ENCODE results near the gene TNPO2. TPM values are rescaled to one million over a fixed set of nuclear protein-coding genes. Genes with fewer than 3 reads are reported as not detected.
A peak's percentile ranks its signal among the peaks of the same experiment; 100 is the strongest.

The TNPO2 gene
- total RNA-seq, 1 experiment from 2014 or later, result 89.5 TPM

DNA sequence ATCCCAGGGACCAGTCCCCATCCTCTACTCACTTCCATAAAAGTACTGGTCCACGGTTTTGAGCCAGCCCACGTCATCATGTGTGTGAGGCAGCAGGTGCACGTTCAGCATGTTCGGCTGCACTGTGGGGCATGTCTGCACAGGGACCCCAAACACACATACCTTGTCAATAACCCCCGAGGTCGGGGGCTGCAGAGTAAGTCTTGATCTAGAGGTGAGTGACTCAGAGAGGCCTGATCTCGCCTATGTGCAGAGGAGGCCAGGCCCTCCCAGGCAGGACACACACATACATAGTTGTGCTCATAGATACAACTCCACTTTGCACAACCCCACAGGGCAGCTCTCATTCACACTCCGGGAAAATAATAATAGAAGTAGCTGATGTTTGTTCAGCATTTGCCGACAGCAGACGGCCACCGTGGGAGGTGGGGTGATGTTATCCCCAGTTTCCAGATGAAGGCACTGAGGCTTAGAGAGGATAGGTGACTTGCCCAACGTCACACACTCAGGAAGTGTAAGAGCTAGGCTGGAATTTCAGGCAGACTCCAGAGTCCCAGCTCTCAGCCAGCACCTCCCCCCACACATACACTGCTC, 58.0 kb downstream of the TNPO2 start:
- H3K9me3 Mint-ChIP-seq (ENCODE audit: unreplicated experiment), result no peaks in the 10 kb centered on the region
- peak overlapping the region; percentile 89 for H3K27ac Mint-ChIP-seq (ENCODE audit: low read depth, unreplicated experiment)
- TF ChIP-seq CTCF (IDR thresholded peaks at IDR 0.05; ENCODE audit: unreplicated experiment), result no peak
- BruUV-seq (replicated peaks), result no TSS peak
- peaks cover 7% of the 10 kb centered on the region for H3K4me1 Mint-ChIP-seq (ENCODE audit: insufficient read depth, unreplicated experiment)
- H3K36me3 Mint-ChIP-seq (ENCODE audit: insufficient read depth, unreplicated experiment), result peaks cover 53% of the 10 kb centered on the region
- H3K4me3 Mint-ChIP-seq (ENCODE audit: unreplicated experiment), result peak overlapping the region; percentile 92
- ChIA-PET CTCF (interaction anchor here (0.6 to 1.3 kb wide), 3 partner anchors 11 to 1798 kb away, joined by 3 to 4 read pairs (median 3); no protein-coding TSS in a partner anchor), POLR2A (interaction anchor here (0.6 to 2.4 kb wide), 10 partner anchors 11 to 1579 kb away, joined by 3 to 23 read pairs (median 4); partner anchors contain the start of genes DHPS, ZNF136, ZNF490 and ZNF709)
- DNase-seq (ENCODE audit: unreplicated experiment), result no peak
- intact Hi-C loops (cut with micrococcal nuclease), result loop anchor here (10.0 kb wide), 1 partner anchor 501 kb away; the partner anchor contains the start of gene ZNF136
- H3K27me3 Mint-ChIP-seq (ENCODE audit: insufficient read depth, unreplicated experiment), result no peaks in the 10 kb centered on the region

DNA sequence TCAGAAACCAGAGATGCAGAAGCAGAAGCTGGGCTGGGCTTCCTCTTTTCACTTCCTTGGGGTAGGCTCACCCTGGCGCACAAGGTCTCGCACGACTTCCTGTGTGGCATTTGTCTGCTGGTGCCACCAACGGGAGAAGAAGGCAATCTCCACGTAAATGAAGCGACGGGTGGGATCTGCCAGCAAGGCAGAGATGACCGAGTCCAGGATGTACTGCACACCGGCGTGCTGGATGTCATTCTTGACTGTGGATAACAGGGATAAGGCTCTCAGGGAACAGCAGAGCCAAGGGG, 58.5 kb downstream of the TNPO2 start:
- BruUV-seq (replicated peaks), result no TSS peak
- H3K27ac Mint-ChIP-seq (ENCODE audit: low read depth, unreplicated experiment), result no peak overlapping the region
- POLR2A ChIA-PET, result interaction anchor here (1.0 to 2.4 kb wide), 3 partner anchors 16 to 181 kb away, joined by 3 to 23 read pairs (median 17); partner anchors contain the start of genes DHPS, ZNF490, ZNF709 and ZNF791
- peaks cover 7% of the 10 kb centered on the region for H3K4me1 Mint-ChIP-seq (ENCODE audit: insufficient read depth, unreplicated experiment)
- CTCF ChIA-PET, result interaction anchor here (0.7 kb wide), 1 partner anchor 742 kb away, joined by 3 read pairs; no protein-coding TSS in a partner anchor
- H3K27me3 Mint-ChIP-seq (ENCODE audit: insufficient read depth, unreplicated experiment), result no peaks in the 10 kb centered on the region
- no peak for DNase-seq (ENCODE audit: unreplicated experiment)
- no peak overlapping the region for H3K4me3 Mint-ChIP-seq (ENCODE audit: unreplicated experiment)
- no peaks in the 10 kb centered on the region for H3K9me3 Mint-ChIP-seq (ENCODE audit: unreplicated experiment)
- intact Hi-C loops (cut with micrococcal nuclease), result loop anchor here (10.0 kb wide), 1 partner anchor 500 kb away; the partner anchor contains the start of gene ZNF136
- peaks cover 56% of the 10 kb centered on the region for H3K36me3 Mint-ChIP-seq (ENCODE audit: insufficient read depth, unreplicated experiment)
- TF ChIP-seq CTCF (IDR thresholded peaks at IDR 0.05; ENCODE audit: unreplicated experiment), result no peak

GRCh38 chr19:12664406-12665280, 59.1 kb downstream of the TNPO2 start:
- DNase-seq (ENCODE audit: unreplicated experiment), result no peak
- peaks cover 7% of the 10 kb centered on the region for H3K4me1 Mint-ChIP-seq (ENCODE audit: insufficient read depth, unreplicated experiment)
- TF ChIP-seq CTCF (IDR thresholded peaks at IDR 0.05; ENCODE audit: unreplicated experiment), result no peak
- H3K27me3 Mint-ChIP-seq (ENCODE audit: insufficient read depth, unreplicated experiment), result no peaks in the 10 kb centered on the region
- CTCF ChIA-PET, result interaction anchor here (0.7 kb wide), 1 partner anchor 741 kb away, joined by 3 read pairs; no protein-coding TSS in a partner anchor
- no TSS peak for BruUV-seq (replicated peaks)
- POLR2A ChIA-PET, result interaction anchor here (2.4 kb wide), 1 partner anchor 17 kb away, joined by 17 read pairs; the partner anchor contains the start of gene DHPS
- no peaks in the 10 kb centered on the region for H3K9me3 Mint-ChIP-seq (ENCODE audit: unreplicated experiment)
- intact Hi-C loops (cut with micrococcal nuclease), result loop anchor here (10.0 kb wide), 1 partner anchor 500 kb away; the partner anchor contains the start of gene ZNF136
- peaks cover 57% of the 10 kb centered on the region for H3K36me3 Mint-ChIP-seq (ENCODE audit: insufficient read depth, unreplicated experiment)
- H3K4me3 Mint-ChIP-seq (ENCODE audit: unreplicated experiment), result no peak overlapping the region
- H3K27ac Mint-ChIP-seq (ENCODE audit: low read depth, unreplicated experiment), result no peak overlapping the region

DNA sequence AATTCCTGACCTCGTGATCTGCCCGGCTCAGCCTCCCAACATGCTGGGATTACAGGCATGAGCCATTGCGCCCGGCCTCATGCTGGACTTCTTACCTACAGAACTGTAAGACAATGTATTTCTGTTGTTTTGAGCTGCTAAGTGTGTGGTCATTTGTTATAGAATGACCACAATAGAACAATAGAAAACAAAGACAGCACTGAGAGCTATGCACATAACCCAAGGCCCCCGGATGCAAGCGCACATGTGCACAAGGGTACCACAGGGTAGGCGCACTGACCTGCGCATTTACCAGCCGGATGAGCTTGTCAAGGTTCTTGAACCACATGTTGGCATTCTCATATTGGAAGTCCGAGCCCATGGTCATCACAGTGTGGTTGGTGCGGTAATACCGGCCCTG, 62.8 kb downstream of the TNPO2 start:
- Mint-ChIP-seq H3K4me3 (ENCODE audit: unreplicated experiment) (no peak overlapping the region), H3K27ac (ENCODE audit: low read depth, unreplicated experiment) (no peak overlapping the region), H3K4me1 (ENCODE audit: insufficient read depth, unreplicated experiment) (peaks cover 5% of the 10 kb centered on the region), H3K9me3 (ENCODE audit: unreplicated experiment) (no peaks in the 10 kb centered on the region), H3K27me3 (ENCODE audit: insufficient read depth, unreplicated experiment) (no peaks in the 10 kb centered on the region), H3K36me3 (ENCODE audit: insufficient read depth, unreplicated experiment) (peaks cover 49% of the 10 kb centered on the region)
- DNase-seq (ENCODE audit: unreplicated experiment), result no peak
- no TSS peak for BruUV-seq (replicated peaks)
- POLR2A ChIA-PET, result no interaction called here
- intact Hi-C loops (cut with micrococcal nuclease), result loop anchor here (10.0 kb wide), 1 partner anchor 496 kb away; the partner anchor contains the start of gene ZNF136
- CTCF ChIA-PET, result interaction anchor here (0.6 kb wide), 1 partner anchor 10 kb away, joined by 4 read pairs; no protein-coding TSS in a partner anchor
- no peak for TF ChIP-seq CTCF (IDR thresholded peaks at IDR 0.05; ENCODE audit: unreplicated experiment)

All from MCF 10A (cell line).